Ascending aorta (tissue), 2 donors: ENCODE measurements around the gene OR2W3. TPM values are rescaled to one million over a fixed set of nuclear protein-coding genes. Genes with fewer than 3 reads are reported as not detected.

Experiments used
- DNase-seq, 2 donors: peaks; one replicate each; pipeline ENCODE4 v3.0.0-alpha.2; 2019; ENCODE audit warnings: low spot score in 2 of 2
- H3K27ac ChIP-seq, 2 donors: fragments of 200-600 bp; sonication (generic); one replicate each; pipeline ENCODE4 v1.5.1; 2016 to 2017; ENCODE audit warnings: mild to moderate bottlenecking in 1 of 2
- H3K27me3 ChIP-seq: fragments of 200-600 bp; sonication (generic); one replicate; pipeline ENCODE4 v1.5.1; 2017
- H3K36me3 ChIP-seq, 2 donors: fragments of 200-600 bp; sonication (generic); one replicate each; pipeline ENCODE4 v1.5.1; 2016
- H3K4me1 ChIP-seq, 2 donors: fragments of 200-600 bp; sonication (generic); one replicate each; pipeline ENCODE4 v1.5.1; 2016 to 2017; ENCODE audit warnings: mild to moderate bottlenecking in 1 of 2
- H3K4me3 ChIP-seq, 2 donors: fragments of 200-600 bp; sonication (generic); one replicate each; pipeline ENCODE4 v1.5.1; 2016 to 2017; ENCODE audit warnings: mild to moderate bottlenecking in 1 of 2
- H3K9me3 ChIP-seq, 2 donors: fragments of 200-600 bp; sonication (generic); one replicate each; pipeline ENCODE4 v1.5.1; 2016
- CTCF ChIP-seq, 3 experiments: fragments of 200-600 bp in 2 of 3; fragments of 450-650 bp in 1 of 3; sonication (generic) in 2 of 3; IDR thresholded peaks; one replicate each; pipeline ENCODE4 v1.5.1; 2016 to 2019; ENCODE audit warnings: antibody characterized with exemption in 3 of 3, mild to moderate bottlenecking in 1 of 3, moderate library complexity in 1 of 3
- intact Hi-C: fragments of 100-400 bp; cut with DNase I; formaldehyde crosslinking; loops from one replicate; pipeline ENCODE4 v1.15.1; 2023
- total RNA-seq: library from RNA; depleted of rRNA; stranded (reverse); fragments of >200 nt; gene quantifications from one replicate; pipeline ENCODE4 v1.1.0, GENCODE V29; 2016

Gene OR2W3
- total RNA-seq, 1 donor from 2014 or later, result not detected

DNA sequence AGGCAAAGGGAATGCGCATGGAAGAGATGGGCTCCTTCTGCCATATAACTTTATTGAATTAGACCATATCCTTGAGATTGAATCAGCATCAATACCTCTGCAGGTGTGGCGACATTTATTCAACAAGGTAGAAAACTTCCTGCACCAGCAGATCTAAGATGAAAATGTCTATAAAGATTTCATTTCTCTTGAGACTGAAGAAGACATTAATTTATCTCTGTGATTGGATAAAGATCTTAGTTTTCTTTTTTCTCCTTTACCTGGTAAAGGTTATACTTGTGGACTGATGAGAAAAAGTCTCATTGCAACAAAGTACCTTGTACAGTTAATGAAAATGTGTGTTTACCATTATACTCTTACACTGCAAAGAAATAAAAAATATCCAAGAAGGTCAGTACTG, 24.6 kb downstream of the OR2W3 start, which contains the start of gene OR2T8:
TSS of gene OR2T8 (plus strand) at position 301 of the 400 bp plus-strand sequence. CDS start 766 bp downstream, outside the sequence.
- H3K4me3 ChIP-seq, result no peak within 1 kb of the TSS
- intact Hi-C loops, result no loop called here
- no peaks in the 10 kb centered on the region for H3K9me3 ChIP-seq
- H3K27ac ChIP-seq, result no peak within 1 kb of the TSS
- no peaks in the 10 kb centered on the region for H3K27me3 ChIP-seq
- H3K4me1 ChIP-seq, result no peaks in the 10 kb centered on the region
- no peaks in the 10 kb centered on the region for H3K36me3 ChIP-seq
- no peak for DNase-seq
- TF ChIP-seq CTCF (IDR thresholded peaks at IDR 0.05), result no peak

GRCh38 chr1:247923941-247924340, 28.6 kb downstream of the OR2W3 start:
- no peaks in the 10 kb centered on the region for H3K9me3 ChIP-seq
- H3K27me3 ChIP-seq, result no peaks in the 10 kb centered on the region
- intact Hi-C loops, result no loop called here
- H3K36me3 ChIP-seq, result no peaks in the 10 kb centered on the region
- H3K4me1 ChIP-seq, result no peaks in the 10 kb centered on the region
- H3K4me3 ChIP-seq, result no peak overlapping the region
- H3K27ac ChIP-seq, result no peak overlapping the region
- DNase-seq, result no peak
- no peak for TF ChIP-seq CTCF (IDR thresholded peaks at IDR 0.05)

DNA sequence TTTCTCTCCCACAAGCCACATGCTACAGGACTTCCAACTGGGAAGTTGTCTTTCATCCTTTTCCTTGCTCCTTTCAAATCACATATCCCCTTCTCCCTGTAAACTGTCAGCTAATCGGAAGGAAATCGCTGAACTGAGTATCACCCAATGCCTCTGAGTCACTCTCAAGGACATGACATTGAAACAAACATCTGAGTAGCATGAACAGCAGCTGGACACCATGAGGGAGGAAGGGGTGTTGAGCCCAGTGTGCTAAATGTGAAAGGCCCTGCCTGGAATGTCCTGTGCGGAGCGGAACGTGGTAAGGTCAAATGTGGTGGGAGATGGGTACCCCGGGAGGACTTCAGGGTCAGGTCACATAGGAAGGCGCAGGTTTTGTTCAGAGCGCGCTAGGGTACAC, 29.5 kb downstream of the OR2W3 start, which contains the start of gene OR2AJ1:
TSS of gene OR2AJ1 (plus strand) at position 22 of the 400 bp plus-strand sequence. CDS start 8,880 bp downstream, outside the sequence.
- H3K9me3 ChIP-seq, result no peaks in the 10 kb centered on the region
- no peaks in the 10 kb centered on the region for H3K36me3 ChIP-seq
- intact Hi-C loops, result no loop called here
- H3K27ac ChIP-seq, result no peak within 1 kb of the TSS
- no peak for TF ChIP-seq CTCF (IDR thresholded peaks at IDR 0.05)
- H3K4me3 ChIP-seq, result no peak within 1 kb of the TSS
- DNase-seq, result no peak
- no peaks in the 10 kb centered on the region for H3K27me3 ChIP-seq
- no peaks in the 10 kb centered on the region for H3K4me1 ChIP-seq

DNA sequence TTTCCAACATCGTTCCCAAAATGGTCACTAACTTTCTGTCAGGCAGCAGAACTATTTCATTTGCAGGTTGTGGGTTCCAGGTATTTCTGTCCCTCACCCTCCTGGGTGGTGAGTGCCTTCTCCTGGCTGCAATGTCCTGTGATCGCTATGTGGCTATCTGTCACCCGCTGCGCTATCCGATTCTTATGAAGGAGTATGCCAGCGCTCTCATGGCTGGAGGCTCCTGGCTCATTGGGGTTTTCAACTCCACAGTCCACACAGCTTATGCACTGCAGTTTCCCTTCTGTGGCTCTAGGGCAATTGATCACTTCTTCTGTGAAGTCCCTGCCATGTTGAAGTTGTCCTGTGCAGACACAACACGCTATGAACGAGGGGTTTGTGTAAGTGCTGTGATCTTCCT, 38.6 kb downstream of the OR2W3 start:
- no peak for TF ChIP-seq CTCF (IDR thresholded peaks at IDR 0.05)
- Histone ChIP-seq H3K9me3 (no peaks in the 10 kb centered on the region), H3K27ac (no peak overlapping the region), H3K4me3 (no peak overlapping the region), H3K36me3 (no peaks in the 10 kb centered on the region), H3K27me3 (peaks cover 6% of the 10 kb centered on the region), H3K4me1 (no peaks in the 10 kb centered on the region)
- no peak for DNase-seq
- intact Hi-C loops, result no loop called here

DNA sequence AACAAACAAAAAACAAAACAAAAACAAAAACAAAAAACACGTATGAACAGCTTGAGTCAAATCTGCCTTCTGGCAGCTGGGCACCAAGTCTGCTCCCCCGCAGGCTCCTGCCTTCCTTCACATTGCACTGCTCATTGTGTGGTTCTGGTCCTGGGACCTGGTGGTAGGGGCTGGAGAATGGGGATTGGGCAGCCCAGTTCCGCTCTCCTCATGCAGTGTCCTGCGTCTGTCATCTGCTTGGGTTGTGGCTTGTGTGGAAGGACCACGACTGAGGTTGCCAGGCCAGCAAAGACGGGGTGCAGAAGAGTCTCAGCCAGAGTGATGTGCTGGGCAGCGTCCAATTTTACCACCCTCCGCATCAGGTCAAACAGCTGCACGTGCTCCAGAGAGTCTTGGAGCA, 40.4 kb downstream of the OR2W3 start:
- Histone ChIP-seq H3K36me3 (no peaks in the 10 kb centered on the region), H3K9me3 (no peaks in the 10 kb centered on the region), H3K27me3 (peaks cover 6% of the 10 kb centered on the region), H3K27ac (no peak overlapping the region), H3K4me3 (no peak overlapping the region), H3K4me1 (no peaks in the 10 kb centered on the region)
- no peak for TF ChIP-seq CTCF (IDR thresholded peaks at IDR 0.05)
- DNase-seq, result no peak
- intact Hi-C loops, result no loop called here

DNA sequence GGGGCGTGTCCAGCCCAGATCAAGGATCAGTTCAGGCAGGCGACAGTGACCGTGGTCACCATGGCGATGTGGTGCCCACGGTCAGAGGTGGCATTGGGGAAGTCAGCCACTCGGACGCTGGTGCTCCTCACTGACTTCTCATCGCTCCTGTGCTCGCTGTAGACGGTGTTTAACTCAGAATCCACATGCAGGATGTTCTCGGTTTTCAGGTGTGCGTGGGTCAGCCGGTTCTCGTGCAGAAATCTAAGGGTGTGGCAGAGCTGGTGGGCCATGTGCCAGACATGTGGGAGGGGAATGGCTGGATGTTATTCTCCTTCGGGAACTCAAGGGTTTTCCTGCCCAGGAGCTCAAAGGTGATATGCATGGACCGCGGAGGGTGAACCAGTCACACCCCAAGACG, 41.0 kb downstream of the OR2W3 start:
- H3K36me3 ChIP-seq, result no peaks in the 10 kb centered on the region
- no peaks in the 10 kb centered on the region for H3K4me1 ChIP-seq
- H3K27me3 ChIP-seq, result peaks cover 6% of the 10 kb centered on the region
- no peaks in the 10 kb centered on the region for H3K9me3 ChIP-seq
- intact Hi-C loops, result no loop called here
- no peak for DNase-seq
- no peak for TF ChIP-seq CTCF (IDR thresholded peaks at IDR 0.05)
- H3K27ac ChIP-seq, result no peak overlapping the region
- no peak overlapping the region for H3K4me3 ChIP-seq
